Activated T-helper 9 cell treated with anti-CD3 and anti-CD28 coated beads, Interleukin-2, amount 50 U/mL, for 16 hours (primary cell): Measurements from ENCODE around the gene NUP133.
"Not testable (repeated sequence)": the region's sequence is repeated elsewhere in the genome, so short reads cannot be mapped to it uniquely, and the experiment has no call there.

ENCODE experiments used
- DNase-seq: peaks from one replicate; pipeline ENCODE4 v3.0.0-alpha.2; 2020; ENCODE audit warnings: low read depth

NUP133 gene

GRCh38 chr1:229448845-229449244 is 59.3 kb downstream of the NUP133 start:
- no peak for DNase-seq

DNA sequence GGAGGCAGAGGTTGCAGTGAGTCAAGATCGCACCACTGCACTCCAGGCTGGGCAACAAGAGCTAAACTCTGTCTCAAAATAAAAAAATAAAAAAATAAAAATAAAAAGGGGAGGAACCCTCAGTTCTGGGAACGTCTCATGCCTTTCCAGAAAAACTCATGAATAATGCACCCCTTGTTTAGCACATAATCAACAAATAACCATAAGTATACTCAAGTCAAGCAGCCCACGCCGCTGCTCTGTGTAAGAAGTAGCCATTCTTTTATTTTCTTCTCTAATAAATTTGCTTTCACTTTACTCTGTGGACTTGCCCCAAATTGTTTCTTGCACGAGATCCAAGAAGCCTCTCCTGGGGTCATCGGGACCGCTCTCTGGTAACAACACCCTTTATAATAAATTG is 59.8 kb downstream of the NUP133 start:
- no peak for DNase-seq

DNA sequence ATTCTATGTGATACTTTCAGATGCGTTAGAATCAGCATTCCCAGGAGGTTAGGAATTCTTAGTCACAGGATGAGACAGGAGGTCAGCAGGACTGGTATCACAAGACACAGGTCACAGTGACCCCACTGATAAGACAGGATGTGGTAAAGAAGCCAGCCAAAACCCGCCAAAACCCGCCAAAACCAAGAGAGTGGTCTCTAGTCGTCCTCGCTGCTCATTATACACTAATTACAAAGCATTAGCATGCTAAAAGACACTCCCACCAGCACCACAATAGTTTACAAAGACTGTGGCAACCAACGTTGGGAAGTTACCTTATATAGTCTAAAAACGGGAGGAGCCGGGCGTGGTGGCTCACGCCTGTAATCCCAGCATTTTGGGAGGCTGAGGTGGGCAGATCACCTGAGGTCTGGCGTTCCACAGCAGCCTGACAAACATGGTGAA is 60.3 kb downstream of the NUP133 start:
- DNase-seq: no peak

GRCh38 chr1:229445828-229446227 is 62.3 kb downstream of the NUP133 start:
- DNase-seq: no peak

- DNase-seq: no peak
Observed at GRCh38 chr1:229440851-229441537, 67.1 kb downstream of the NUP133 start.

GRCh38 chr1:229438021-229438420 is 70.1 kb downstream of the NUP133 start:
- DNase-seq: no peak

GRCh38 chr1:229437443-229437842 is 70.7 kb downstream of the NUP133 start:
- DNase-seq: no peak

- no peak for DNase-seq
Observed at GRCh38 chr1:229436201-229436600, 71.9 kb downstream of the NUP133 start.

- DNase-seq: no peak
Observed at GRCh38 chr1:229434641-229435051, 73.5 kb downstream of the NUP133 start.

GRCh38 chr1:229434005-229434640 is 74.0 kb downstream of the NUP133 start, which contains the start of gene ACTA1:
TSS of gene ACTA1 (minus strand) at chr1:229434094. CDS start at chr1:229433115, 979 bp downstream.
- DNase-seq: no peak

GRCh38 chr1:229433364-229434004 is 74.7 kb downstream of the NUP133 start:
- no peak for DNase-seq

GRCh38 chr1:229432905-229433304 is 75.2 kb downstream of the NUP133 start:
- no peak for DNase-seq

- no peak for DNase-seq
Observed at GRCh38 chr1:229432116-229432461, 76.1 kb downstream of the NUP133 start.

DNA sequence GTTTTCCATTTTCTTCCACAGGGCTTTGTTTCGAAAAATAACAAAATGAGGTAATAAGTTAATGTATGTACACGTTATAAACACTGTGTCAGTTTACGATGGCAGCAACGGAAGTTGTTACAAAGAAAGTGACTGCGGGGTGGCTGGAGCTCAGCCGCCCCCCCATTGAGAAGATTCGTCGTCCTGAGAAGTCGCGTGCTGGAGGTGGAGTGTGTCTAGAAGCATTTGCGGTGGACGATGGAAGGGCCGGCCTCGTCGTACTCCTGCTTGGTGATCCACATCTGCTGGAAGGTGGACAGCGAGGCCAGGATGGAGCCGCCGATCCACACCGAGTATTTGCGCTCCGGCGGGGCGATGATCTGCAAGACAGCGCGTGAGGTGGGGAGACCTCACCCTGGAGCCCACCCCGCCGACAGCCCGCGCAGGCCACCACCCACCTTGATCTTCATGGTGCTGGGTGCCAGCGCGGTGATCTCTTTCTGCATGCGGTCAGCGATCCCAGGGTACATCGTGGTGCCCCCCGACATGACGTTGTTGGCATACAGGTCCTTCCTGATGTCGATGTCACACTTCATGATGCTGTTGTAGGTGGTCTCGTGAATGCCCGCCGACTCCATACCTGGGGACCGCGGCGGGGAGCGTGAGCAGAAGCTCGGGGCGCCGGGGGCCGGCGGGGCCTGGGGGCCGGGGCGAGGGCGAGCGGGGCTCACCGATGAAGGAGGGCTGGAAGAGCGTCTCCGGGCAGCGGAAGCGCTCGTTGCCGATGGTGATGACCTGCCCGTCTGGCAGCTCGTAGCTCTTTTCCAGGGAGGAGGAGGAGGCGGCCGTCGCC is 76.6 kb downstream of the NUP133 start:
- no peak for DNase-seq

GRCh38 chr1:229430761-229431283 is 77.3 kb downstream of the NUP133 start:
- DNase-seq: no peak

DNA sequence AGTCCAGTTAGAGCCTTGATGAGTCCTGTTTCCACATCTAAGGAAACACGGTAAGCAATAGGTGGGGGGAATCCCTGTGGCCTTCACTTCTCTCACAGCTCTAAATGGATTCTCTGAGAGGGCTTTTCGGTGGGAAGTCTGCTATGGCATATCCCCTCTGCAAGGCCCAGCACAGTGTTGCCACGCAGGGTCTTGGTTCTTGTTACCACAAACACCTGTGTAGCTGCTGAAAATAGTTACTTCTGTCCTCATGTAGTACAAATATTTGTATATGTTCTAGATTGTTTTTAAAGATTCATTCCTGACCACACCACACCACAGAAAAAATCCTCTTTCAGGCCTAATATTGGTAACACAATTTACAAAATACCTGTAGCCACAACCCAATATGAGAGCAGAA is 79.9 kb downstream of the NUP133 start:
- no peak for DNase-seq

DNA sequence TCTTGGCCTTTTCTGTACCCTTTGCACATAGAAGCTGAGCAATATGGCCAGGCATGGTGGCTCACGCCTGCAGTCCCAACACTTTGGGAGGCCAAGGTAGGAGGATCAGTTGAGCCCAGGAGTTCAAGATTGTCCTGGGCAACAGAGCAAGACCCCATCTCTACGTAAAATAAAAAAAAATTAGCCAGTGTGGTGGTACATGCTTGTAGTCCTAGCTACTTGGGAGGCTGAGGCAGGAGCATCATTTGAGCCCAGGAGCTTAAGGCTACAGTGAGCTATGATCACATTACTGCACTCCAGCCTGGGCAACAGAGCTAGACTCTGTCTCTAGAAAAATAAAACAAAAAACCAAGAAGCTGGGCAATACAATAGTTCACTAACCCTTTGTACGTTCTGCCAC is 80.6 kb downstream of the NUP133 start:
- no peak for DNase-seq

DNA sequence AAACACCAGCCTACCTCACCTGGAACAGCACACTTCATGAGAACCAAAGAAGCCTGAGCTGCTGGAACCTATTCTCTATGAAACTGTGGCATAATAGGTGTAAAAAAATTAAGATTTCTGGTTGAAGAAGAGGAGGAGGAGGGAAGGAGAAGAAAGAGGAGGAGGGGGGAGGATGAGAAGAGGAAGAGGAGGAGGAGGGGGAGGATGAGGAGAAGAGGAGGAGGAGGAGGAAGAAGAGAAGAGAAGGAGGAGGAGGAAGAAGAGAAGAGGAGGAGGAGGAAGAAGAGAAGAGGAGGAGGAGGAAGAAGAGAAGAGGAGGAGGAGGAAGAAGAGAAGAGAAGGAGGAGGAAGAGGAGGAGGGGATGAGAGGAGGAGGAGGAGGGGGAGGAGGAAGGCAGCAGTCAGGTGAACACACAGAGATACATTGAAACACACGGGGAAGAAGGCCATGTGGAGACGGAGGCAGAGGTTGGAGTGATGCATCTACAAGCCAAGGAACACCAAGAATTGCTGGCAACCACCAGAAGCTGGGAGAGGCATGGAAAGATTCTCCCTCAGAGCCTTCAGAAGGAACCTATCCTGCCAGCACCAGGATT is 82.5 kb downstream of the NUP133 start:
- no peak for DNase-seq

DNA sequence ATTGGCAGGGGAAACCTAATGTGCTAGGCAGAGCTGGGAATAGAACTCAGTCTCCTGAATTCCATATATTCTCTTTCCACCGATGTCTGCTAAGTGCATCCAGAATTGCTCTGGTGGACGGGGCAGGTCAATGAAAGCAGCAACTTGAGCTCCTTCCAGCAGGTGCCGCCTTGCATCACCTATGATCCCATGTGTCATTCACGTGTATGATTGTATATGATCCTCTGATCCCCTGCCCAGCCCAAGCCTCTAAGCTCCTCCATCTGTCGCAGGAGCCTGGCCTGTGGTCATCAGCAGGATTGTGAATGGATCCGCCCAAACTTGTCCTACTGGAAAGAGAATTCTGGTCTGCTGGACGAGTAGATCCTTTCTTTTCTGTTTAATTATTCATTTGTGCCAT is 87.4 kb downstream of the NUP133 start:
- no peak for DNase-seq

DNA sequence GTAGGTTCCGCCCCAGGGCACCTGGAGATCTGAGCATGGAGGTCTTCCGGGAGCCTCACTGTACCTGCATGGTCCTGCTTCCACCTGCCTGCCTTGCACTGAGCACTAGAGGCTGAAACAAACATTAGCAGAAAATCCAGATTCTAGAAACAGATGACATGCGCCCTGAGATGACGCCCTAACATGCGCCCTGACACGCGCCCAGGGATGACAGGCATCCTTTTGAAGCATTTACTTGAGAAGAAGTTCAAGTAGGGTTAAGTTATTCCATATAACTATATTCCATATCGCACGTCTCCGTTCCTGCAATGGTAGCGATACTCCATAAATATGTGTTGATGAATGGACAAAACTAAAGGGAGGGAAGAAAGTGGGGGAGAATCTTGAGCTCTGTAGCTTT is 87.9 kb downstream of the NUP133 start:
- DNase-seq: no peak

GRCh38 chr1:229418586-229418985 is 89.6 kb downstream of the NUP133 start:
- not testable (repeated sequence) for DNase-seq

GRCh38 chr1:229412810-229413209 is 95.3 kb downstream of the NUP133 start:
- not testable (repeated sequence) for DNase-seq
